GM12875 (cell line): ENCODE measurements around the gene IFIT3.
"Not testable (repeated sequence)": the region's sequence is repeated elsewhere in the genome, so short reads cannot be mapped to it uniquely, and the experiment has no call there.

Experiments
- H3K4me3 ChIP-seq: one replicate; pipeline ENCODE4 v1.5.1; 2011; ENCODE audit warnings: low read depth, low read length, control low read depth
- CTCF ChIP-seq: IDR thresholded peaks from 2 replicates; pipeline ENCODE4 v1.5.1; 2011; ENCODE audit warnings: low read depth, mild to moderate bottlenecking, control low read depth, inconsistent platforms, low read length, moderate library complexity, borderline replicate concordance; ENCODE audit not compliant: insufficient read depth

Gene IFIT3

GRCh38 chr10:89309156-89310055 lies 18.4 kb upstream of the IFIT3 start:
- no peak for TF ChIP-seq CTCF
- H3K4me3 ChIP-seq: no peak overlapping the region

GRCh38 chr10:89310056-89310893 lies 17.5 kb upstream of the IFIT3 start:
- no peak overlapping the region for H3K4me3 ChIP-seq
- no peak for TF ChIP-seq CTCF

GRCh38 chr10:89312973-89313372 lies 14.8 kb upstream of the IFIT3 start:
- no peak for TF ChIP-seq CTCF
- H3K4me3 ChIP-seq: no peak overlapping the region

GRCh38 chr10:89314676-89315075 lies 13.1 kb upstream of the IFIT3 start:
- H3K4me3 ChIP-seq: no peak overlapping the region
- TF ChIP-seq CTCF: no peak

- H3K4me3 ChIP-seq: not testable (repeated sequence)
Measured at GRCh38 chr10:89318047-89318446, 9.8 kb upstream of the IFIT3 start.

GRCh38 chr10:89325081-89325480 lies 2.7 kb upstream of the IFIT3 start:
- H3K4me3 ChIP-seq: not testable (repeated sequence)

GRCh38 chr10:89325856-89326255 lies 1.9 kb upstream of the IFIT3 start:
- not testable (repeated sequence) for H3K4me3 ChIP-seq

GRCh38 chr10:89329151-89329550 lies 1.4 kb downstream of the IFIT3 start:
- no peak for TF ChIP-seq CTCF
- H3K4me3 ChIP-seq: peak overlapping the region; percentile 15

GRCh38 chr10:89330014-89330413 lies 2.2 kb downstream of the IFIT3 start:
- not testable (repeated sequence) for H3K4me3 ChIP-seq
